Bronchial epithelial cell (primary cell): ENCODE measurements around the gene SLX9. TPM values are rescaled to one million over a fixed set of nuclear protein-coding genes. Genes with fewer than 3 reads are reported as not detected.
A peak's percentile ranks its signal among the peaks of the same experiment; 100 is the strongest.

Source experiments
- DNase-seq: peaks from one replicate; pipeline ENCODE4 v3.0.0-alpha.2; 2010; ENCODE audit warnings: low read depth
- FAIRE-seq: peaks from 2 replicates; lab custom pipeline; 2011; peaks lifted over from hg19 to GRCh38; lab: Jason Lieb, UNC
- H3K27me3 ChIP-seq: 2 replicates; pipeline ENCODE4 v1.5.1; 2011; ENCODE audit warnings: low read length; ENCODE audit not compliant: control insufficient read depth, insufficient read depth
- H3K36me3 ChIP-seq: 2 replicates; pipeline ENCODE4 v1.5.1; 2011; ENCODE audit warnings: low read length; ENCODE audit not compliant: control insufficient read depth, insufficient read depth
- H3K4me3 ChIP-seq: 2 replicates; pipeline ENCODE4 v1.5.1; 2011; ENCODE audit warnings: mild to moderate bottlenecking, low read depth, low read length, control low read depth
- CTCF ChIP-seq: IDR thresholded peaks from 2 replicates; pipeline ENCODE4 v1.5.1; 2011; ENCODE audit warnings: mild to moderate bottlenecking, moderate library complexity, low read length, control low read depth, inconsistent platforms; ENCODE audit not compliant: insufficient read depth, severe bottlenecking
- total RNA-seq: library from RNA; depleted of rRNA; stranded (reverse); fragments of >200 nt; gene quantifications from 2 replicates; pipeline ENCODE4 v1.2.1, GENCODE V29; 2014

SLX9 gene
- total RNA-seq, 1 donor from 2014 or later = 34.0 TPM

DNA sequence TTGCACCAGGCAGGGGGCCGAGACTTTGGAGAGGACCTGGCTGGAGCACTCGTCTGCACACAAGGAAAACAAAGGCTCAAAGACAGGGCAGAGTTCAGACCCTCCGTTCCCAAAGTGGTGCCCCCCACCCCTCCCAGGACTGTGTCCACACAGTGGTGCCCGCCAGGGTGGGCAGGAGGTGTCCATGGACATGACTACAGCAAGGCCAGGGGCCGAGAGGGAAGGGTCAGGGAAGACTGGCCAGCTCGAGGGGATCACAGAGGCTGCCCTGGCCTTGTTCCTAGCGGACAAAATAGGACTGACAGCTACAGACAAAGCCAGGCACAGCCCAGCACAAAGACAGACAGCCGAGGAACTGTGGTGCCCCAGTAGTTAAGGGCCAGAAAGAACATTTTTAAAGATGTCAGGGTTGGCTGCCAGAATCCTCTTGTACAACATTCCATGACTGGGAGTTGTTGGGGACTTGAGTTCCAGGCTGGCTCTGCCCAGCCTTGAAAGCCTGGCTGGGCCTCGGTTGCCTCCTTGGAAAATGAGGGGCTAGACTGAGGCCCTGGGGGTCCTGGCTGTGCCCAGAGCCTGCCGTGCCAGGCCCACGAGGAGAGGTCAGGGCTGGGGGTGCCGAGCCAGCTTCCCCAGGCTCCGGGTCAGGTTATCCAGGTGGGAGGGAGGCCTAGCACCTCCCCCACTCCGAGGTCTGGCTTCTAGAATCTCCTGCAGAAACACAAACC, 63.7 kb downstream of the SLX9 start:
- FAIRE-seq (no peak), DNase-seq (no peak)
- Histone ChIP-seq H3K36me3 (no peaks in the 10 kb centered on the region), H3K27me3 (no peaks in the 10 kb centered on the region), H3K4me3 (no peak overlapping the region)
- TF ChIP-seq CTCF = no peak

- no peaks in the 10 kb centered on the region for H3K36me3 ChIP-seq
- no peak overlapping the region for H3K4me3 ChIP-seq
- DNase-seq = no peak
- no peak for FAIRE-seq
- H3K27me3 ChIP-seq = no peaks in the 10 kb centered on the region
- no peak for TF ChIP-seq CTCF
Observed at GRCh38 chr21:45004059-45004422, 64.2 kb downstream of the SLX9 start.

- TF ChIP-seq CTCF = no peak
- no peaks in the 10 kb centered on the region for H3K27me3 ChIP-seq
- no peak overlapping the region for H3K4me3 ChIP-seq
- H3K36me3 ChIP-seq = no peaks in the 10 kb centered on the region
- DNase-seq = peak; percentile 15
- FAIRE-seq = no peak
Observed at GRCh38 chr21:45004481-45005247, 64.8 kb downstream of the SLX9 start.

- no peak for DNase-seq
- H3K4me3 ChIP-seq = no peak overlapping the region
- no peaks in the 10 kb centered on the region for H3K27me3 ChIP-seq
- TF ChIP-seq CTCF = no peak
- no peak for FAIRE-seq
- no peaks in the 10 kb centered on the region for H3K36me3 ChIP-seq
Observed at GRCh38 chr21:45006536-45007095, 66.8 kb downstream of the SLX9 start.

GRCh38 chr21:45009616-45010015, 69.8 kb downstream of the SLX9 start:
- Histone ChIP-seq H3K27me3 (no peaks in the 10 kb centered on the region), H3K4me3 (no peak overlapping the region), H3K36me3 (no peaks in the 10 kb centered on the region)
- FAIRE-seq (no peak), DNase-seq (no peak)
- no peak for TF ChIP-seq CTCF
